Activated gamma-delta T cell (primary cell): Measurements from ENCODE around the gene IFITM1.
"Not testable (repeated sequence)": the region's sequence is repeated elsewhere in the genome, so short reads cannot be mapped to it uniquely, and the experiment has no call there.

Experiments
- DNase-seq: peaks from one replicate; lab custom pipeline; 2025; lab: John Stamatoyannopoulos, UW

IFITM1 gene

DNA sequence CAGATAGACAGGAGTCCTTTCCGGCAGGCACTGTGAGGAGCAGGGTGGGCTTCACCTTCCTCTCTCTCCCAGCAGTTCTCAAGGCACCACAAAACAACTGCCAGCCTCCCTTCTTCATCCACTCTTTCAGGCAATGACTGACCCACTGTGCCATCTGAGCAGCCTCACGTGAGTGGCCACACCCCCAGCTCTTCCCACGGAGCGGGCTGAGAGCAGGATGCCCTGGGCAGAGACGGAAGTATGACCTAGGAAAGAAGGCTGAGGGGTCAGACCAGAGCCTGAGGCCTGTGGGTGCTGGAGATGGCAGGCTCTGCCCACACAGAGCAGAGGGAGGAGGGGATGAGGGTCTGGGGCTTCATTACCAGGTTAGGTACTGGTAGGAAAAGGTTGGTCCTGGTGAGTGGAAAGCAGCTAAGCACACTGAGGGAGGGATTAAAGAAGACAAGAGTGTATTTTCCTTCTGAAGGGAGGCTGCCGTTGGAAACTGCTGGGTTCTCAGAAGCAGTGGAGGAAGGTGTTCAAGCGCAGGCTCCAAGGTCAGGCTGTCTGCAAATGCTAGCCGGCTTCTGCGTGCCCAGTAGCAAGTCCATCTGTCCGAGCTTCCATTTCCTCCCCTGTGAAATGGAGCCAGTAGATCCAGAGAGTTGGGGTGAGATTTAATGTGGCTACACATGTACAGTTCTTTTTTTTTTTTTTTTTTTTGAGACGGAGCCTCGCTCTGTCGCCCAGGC lies 31.0 kb upstream of the IFITM1 start:
- no peak for DNase-seq

DNA sequence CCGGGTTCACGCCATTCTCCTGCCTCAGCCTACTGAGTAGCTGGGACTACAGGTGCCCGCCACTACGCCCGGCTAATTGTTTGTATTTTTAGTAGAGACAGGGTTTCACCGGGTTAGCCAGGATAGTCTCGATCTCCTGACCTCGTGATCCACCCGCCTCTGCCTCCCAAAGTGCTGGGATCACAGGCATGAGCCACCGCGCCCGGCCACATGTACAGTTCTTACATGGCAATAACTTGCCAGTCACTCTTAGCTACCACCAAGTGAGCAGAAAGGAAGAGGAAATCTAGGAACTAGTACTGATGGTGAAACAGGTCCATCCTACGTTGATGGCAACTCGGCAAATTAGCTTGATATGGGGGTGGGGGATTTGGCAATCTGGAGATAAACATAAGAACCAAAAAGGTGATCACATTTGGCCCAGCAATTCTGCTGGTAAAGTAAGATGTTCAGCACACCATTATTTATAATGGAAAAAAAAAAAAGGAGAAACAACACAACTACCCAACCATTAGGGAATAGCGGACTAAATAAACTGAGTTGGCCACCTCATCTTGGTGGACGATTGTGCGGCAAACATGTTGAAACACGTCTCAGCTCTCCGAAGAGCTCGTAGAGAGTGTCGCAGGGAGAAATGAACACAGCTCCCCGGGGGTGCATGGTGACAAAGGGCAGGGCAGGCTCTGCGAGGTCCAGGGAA lies 30.3 kb upstream of the IFITM1 start:
- DNase-seq: no peak

- no peak for DNase-seq
These were observed 29.5 kb upstream of the IFITM1 start for GRCh38 chr11:284105-285020.

DNA sequence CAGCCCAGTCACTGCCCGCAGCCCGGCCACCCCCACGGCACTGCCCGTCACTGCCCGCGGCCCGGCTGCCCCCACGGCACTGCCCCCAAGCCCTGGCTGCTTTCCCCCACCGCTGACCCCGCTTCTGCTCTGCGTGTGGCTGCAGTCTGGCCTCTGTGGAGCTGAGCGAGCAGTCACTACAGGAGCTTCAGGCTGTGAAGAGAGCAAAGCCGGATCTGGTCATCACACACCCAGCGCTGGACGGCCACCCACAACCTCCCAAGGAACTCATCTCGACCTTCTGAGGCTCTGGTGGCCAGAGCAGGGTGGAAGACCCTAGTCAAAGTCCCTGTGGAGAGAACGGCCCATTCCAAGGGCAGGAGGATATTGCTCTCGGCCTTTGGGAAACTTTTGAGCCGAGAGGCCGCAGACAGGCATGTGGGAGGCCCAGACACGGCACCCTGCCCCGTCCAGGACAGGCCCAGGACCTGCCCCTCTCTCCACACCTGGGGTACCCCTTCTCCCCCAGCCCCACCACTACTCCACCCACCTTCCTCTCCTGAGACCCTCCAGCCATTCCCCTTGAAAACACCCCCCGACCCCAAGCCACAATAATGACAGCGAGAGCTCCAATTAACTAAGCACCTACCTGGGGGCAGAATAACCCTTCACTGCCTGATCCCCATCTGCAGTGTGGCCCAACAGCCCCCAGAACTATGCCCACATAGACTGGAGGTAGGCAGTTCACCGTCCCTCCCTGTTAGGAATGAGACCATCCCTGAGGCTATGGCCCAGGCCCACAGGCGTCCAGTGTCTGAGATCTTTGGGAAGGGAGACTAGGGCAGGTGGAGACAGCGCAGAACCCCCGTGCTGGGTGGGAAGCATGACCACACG lies 28.6 kb upstream of the IFITM1 start:
- no peak for DNase-seq

- no peak for DNase-seq
These were observed 28.0 kb upstream of the IFITM1 start for GRCh38 chr11:285894-286220.

DNA sequence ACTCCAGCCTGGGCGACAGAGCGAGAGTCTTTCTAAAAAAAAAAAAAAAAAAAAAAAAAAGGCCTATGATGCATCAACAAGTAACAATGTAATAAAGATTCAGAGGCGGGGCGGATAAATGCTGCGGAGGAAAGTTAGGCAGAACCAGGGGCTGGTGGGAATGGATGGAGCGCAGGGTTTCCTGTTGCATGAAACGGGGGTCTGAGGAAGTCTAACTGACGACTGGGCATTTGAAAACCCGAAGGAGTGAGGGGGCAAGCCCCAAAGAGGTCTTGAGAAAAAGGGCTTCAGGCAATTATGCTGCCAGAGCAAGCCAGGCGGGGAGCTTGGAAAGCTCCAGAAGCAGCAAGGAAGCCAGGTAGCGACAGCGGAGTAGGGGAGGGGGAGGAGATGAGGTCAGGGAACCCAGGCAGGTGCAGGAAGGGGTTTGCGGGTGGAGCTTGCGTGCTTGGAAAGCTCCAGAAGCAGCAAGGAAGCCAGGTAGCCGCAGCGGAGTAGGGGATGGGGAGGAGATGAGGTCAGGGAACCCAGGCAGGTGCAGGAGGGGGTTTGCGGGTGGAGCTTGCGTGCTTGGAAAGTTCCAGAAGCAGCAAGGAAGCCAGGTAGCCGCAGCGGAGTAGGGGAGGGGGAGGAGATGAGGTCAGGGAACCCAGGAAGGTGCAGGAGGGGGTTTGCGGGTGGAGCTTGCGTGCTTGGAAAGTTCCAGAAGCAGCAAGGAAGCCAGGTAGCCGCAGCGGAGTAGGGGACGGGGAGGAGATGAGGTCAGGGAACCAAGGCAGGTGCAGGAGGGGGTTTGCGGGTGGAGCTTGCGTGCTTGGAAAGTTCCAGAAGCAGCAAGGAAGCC lies 26.6 kb upstream of the IFITM1 start:
- DNase-seq: not testable (repeated sequence)

GRCh38 chr11:287821-288477 lies 25.9 kb upstream of the IFITM1 start:
- no peak for DNase-seq

DNA sequence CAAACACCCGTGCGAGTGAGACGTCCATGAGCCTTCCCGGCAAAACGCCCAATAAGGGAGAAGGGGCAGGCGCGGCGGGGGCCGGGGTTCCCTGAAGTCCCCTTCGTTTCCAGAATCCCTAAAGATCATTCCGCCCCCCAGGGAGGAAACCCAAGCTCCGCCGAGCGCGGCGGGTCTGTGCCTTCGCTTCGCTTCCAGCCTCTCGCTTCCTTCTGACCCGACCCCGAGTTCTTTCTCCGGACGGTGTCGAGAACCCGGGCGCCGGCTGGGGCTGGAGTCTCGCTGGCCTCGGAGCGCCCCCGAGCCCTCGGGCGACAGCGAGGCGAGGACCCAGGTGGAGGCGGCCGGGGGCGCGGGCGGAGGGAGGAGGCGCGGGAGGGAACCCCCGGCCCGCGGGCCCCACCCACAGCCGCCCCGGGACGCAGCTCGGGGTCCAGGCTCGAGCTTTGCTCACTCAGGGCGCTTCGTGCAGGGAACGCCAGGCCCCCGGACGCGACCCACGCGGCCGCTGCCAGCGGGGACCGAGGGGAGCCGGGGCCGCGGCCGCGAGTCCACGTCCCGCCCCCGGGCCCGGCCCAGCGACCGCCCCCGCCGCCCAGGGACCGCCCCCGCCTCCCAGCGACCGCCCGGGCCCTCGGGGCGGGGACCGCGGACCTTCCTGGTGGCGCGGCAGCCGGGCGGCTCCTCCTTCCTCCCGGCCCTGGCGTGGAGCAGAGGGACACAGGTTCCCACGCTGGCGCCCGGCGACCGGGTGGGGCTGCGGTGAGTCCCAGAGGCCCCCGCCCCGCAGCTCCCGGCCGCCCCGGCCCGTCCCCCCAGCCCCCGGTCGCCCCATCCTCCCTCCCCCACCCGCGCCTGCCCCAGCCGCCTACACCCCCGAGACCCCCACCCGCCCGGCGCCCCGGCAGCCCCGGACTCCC lies 25.1 kb upstream of the IFITM1 start, which contains the start of gene PGGHG:
TSS of gene PGGHG (plus strand) at position 649 of the 920 bp plus-strand sequence. CDS start 691 bp downstream, outside the sequence.
- DNase-seq: peak; percentile 57

DNA sequence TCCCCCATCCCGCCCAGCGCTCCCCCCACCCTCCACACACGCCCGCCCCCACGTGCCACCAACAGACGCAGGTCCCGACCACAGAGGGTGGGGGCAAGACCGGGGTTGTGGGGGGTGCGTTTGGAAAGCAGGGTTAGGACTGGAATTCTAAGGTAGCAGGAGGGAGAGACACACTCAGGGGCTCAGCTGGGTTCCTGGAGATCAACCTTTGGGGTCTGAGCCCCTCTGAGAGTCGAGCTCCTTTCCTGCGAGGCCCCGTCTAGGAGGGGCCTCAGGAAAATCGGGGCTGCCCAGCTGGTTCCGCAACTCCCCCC lies 24.5 kb upstream of the IFITM1 start:
- no peak for DNase-seq

DNA sequence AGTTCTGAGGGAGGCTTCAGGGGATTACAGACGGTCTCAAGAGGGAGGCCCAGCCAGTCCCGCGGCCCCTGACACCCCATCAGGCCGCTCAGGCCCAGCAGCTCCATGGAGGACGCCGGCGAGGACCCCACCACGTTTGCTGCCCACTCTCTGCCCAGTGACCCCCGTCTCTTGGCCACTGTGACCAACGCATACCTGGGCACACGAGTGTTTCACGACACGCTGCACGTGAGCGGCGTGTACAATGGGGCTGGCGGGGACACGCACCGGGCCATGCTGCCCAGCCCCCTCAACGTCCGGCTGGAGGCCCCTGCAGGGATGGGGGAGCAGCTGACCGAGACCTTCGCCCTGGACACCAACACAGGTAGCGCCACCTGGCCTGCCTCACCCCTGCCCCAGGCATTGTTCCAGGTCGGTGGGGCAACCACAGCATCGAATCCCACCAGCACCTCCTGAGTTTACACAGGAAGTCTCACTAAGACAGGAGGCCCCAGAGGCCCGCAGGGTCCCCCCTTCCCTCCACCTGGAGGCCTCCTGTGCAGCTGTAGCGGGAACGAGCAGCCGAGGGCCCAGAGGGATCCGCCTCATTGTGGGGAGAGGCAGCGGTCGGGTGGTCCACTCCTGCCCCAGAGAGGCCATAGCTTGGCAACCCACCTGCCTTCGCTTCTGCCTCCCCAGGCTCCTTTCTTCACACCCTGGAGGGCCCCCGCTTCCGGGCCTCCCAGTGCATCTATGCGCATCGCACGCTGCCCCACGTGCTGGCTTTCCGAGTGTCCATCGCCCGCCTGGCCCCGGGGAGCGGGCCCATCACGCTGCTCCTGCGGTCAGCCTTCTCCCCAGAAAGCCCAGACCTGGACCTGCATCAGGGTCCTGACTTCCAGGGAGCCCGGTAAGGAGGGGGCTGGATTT lies 23.9 kb upstream of the IFITM1 start:
- no peak for DNase-seq

GRCh38 chr11:290621-291231 lies 23.1 kb upstream of the IFITM1 start:
- no peak for DNase-seq

GRCh38 chr11:291281-292210 lies 22.3 kb upstream of the IFITM1 start:
- DNase-seq: no peak

DNA sequence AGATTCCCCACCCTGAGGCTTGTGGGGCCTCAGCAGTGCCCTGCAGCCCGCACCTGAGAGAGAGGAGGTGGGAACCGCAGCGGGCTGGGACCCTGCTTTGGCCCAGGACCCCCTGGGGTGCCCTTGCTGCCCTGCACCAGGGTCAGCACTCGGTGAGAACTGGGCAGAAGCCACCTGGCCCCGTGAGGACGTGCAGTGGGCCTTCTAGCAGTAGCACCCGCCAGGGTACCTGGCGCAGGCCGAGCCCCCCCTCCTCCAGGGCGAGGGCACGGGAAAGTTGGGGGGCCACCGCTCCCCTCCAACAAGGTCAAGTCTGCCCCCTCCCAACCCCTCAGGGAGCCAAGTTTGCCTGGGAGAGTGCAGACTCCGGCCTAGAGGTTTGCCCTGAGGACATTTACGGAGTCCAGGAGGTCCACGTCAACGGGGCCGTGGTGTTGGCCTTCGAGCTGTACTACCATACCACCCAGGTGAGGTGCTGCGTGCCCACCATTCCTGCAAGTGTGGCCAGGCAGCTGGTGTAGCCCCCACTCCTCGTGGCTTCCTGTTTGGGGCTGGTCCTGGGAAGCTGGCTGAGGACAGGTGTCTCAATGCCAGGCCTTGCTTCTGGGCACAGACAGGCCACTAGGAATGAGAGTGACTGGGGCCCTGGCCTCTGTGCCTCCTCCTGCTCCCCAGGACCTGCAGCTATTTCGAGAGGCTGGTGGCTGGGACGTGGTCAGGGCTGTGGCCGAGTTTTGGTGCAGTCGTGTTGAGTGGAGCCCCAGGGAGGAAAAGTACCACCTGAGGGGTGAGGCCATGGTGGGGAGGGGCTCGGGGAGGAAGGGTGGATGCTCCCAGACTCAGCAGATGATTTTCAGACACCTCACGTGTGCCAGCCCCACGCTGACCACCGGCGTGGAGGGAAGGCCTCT lies 21.4 kb upstream of the IFITM1 start:
- no peak for DNase-seq

DNA sequence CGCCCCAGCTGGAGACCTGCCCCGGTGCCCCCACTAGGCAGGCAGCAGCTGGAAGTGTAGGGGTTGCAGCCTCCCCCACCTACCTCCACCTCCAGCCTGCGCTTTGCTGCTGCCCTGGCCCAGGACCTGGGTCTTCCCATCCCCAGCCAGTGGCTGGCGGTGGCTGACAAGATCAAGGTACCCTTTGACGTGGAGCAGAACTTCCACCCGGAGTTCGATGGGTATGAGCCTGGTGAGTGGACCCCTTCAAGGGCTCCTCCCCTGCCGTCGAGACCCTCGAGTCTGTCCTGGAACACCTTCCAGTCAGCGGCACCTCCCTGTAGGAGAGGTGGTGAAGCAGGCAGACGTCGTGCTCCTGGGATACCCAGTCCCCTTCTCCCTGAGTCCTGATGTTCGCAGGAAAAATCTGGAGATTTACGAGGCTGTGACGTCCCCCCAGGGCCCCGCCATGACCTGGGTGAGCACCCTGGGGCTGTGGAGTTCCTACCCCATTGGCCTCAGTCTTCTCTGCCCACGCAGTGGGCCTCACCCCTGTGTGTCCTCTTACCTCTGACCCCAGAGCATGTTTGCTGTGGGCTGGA lies 20.5 kb upstream of the IFITM1 start:
- DNase-seq: no peak
